HL-60 (cell line): ENCODE results near the gene ZNF385A.

Experiments
- CTCF ChIP-seq: IDR thresholded peaks from one replicate; pipeline ENCODE4 v1.5.1; 2011; ENCODE audit warnings: low read length, control low read depth, inconsistent platforms; ENCODE audit not compliant: insufficient read depth
- POLR2AphosphoS5 ChIP-seq: IDR thresholded peaks from 2 replicates; pipeline ENCODE4 v1.6.1; 2012; ENCODE audit warnings: low read depth

- TF ChIP-seq CTCF (no peak), POLR2AphosphoS5 (no peak)
Observed at GRCh38 chr12:54341378-54342300, 42.9 kb downstream of the ZNF385A start.
